WTC11 (cell line): ENCODE measurements around the gene HES4. TPM values are rescaled to one million over a fixed set of nuclear protein-coding genes. Genes with fewer than 3 reads are reported as not detected.
"Not testable (repeated sequence)": the region's sequence is repeated elsewhere in the genome, so short reads cannot be mapped to it uniquely, and the experiment has no call there.

Experiments
- ATAC-seq: fragments of 200-7000 bp; cut with Tn5 transposase; 2 replicates; pipeline ENCODE4 v1.10.0; 2021; ENCODE audit warnings: mild to moderate bottlenecking, moderate library complexity
- CTCF ChIA-PET: fragments of 300-600 bp; sonication (Branson Sonifier 250); formaldehyde crosslinking; loops from one replicate; lab custom pipeline; 2021; ENCODE audit warnings: antibody characterized with exemption; lab: Charles Lee
- POLR2A ChIA-PET: fragments of 350-600 bp; sonication (Branson Sonifier 250); formaldehyde crosslinking; loops from one replicate; lab custom pipeline; 2021; ENCODE audit warnings: antibody characterized with exemption; lab: Charles Lee
- DNase-seq: peaks from one replicate; pipeline ENCODE4 v3.0.0; 2021; ENCODE audit warnings: low spot score
- H3K27ac Mint-ChIP-seq: 2 replicates; pipeline ENCODE4 v1.8.0; 2021; ENCODE audit warnings: mixed read lengths
- H3K27me3 Mint-ChIP-seq: 2 replicates; pipeline ENCODE4 v1.8.0; 2021; ENCODE audit warnings: low read depth, mild to moderate bottlenecking, moderate library complexity, mixed read lengths
- H3K36me3 Mint-ChIP-seq: 2 replicates; pipeline ENCODE4 v1.8.0; 2021; ENCODE audit warnings: mixed read lengths
- H3K4me1 Mint-ChIP-seq: 2 replicates; pipeline ENCODE4 v1.8.0; 2022; ENCODE audit warnings: mixed read lengths
- H3K4me3 Mint-ChIP-seq: 2 replicates; pipeline ENCODE4 v1.8.0; 2021; ENCODE audit warnings: mild to moderate bottlenecking, moderate library complexity, mixed read lengths
- H3K9me3 Mint-ChIP-seq: 2 replicates; pipeline ENCODE4 v1.8.0; 2021; ENCODE audit warnings: mixed read lengths
- CREM ChIP-seq: sonication (generic); formaldehyde crosslinking; IDR thresholded peaks from 2 replicates; pipeline ENCODE4 v1.8.1; 2022; ENCODE audit warnings: mild to moderate bottlenecking, missing genetic modification reagents, moderate library complexity
- ELF4 ChIP-seq: sonication (generic); formaldehyde crosslinking; IDR thresholded peaks from 2 replicates; pipeline ENCODE4 v1.8.1; 2022; ENCODE audit warnings: low read depth, mild to moderate bottlenecking, moderate library complexity, missing genetic modification reagents
- MXD4 ChIP-seq: fragments of 250-450 bp; sonication (Bioruptor Pico); IDR thresholded peaks from 2 replicates; pipeline ENCODE4 v1.8.0; 2021; ENCODE audit warnings: mild to moderate bottlenecking, moderate library complexity, borderline replicate concordance
- MYBL2 ChIP-seq: sonication (generic); formaldehyde crosslinking; IDR thresholded peaks from 2 replicates; pipeline ENCODE4 v1.8.1; 2023; ENCODE audit warnings: mild to moderate bottlenecking, moderate library complexity, missing genetic modification reagents
- NFYB ChIP-seq: sonication (generic); formaldehyde crosslinking; conservative IDR thresholded peaks from 2 replicates; pipeline ENCODE4 v1.8.0; 2022; ENCODE audit warnings: low read depth, missing genetic modification reagents
- OVOL2 ChIP-seq: fragments of 250-450 bp; sonication (Bioruptor Pico); IDR thresholded peaks from 2 replicates; pipeline ENCODE4 v1.9.0; 2021; ENCODE audit warnings: mild to moderate bottlenecking, borderline replicate concordance
- PRRX2 ChIP-seq: fragments of 250-450 bp; sonication (Bioruptor Pico); IDR thresholded peaks from 2 replicates; pipeline ENCODE4 v1.8.0; 2021; ENCODE audit warnings: mild to moderate bottlenecking
- SP1 ChIP-seq: sonication (generic); formaldehyde crosslinking; conservative IDR thresholded peaks from 2 replicates; pipeline ENCODE4 v1.8.1; 2022; ENCODE audit warnings: missing genetic modification reagents
- TP53 ChIP-seq: sonication (generic); formaldehyde crosslinking; IDR thresholded peaks from 2 replicates; pipeline ENCODE4 v1.8.1; 2023; ENCODE audit warnings: mild to moderate bottlenecking, missing genetic modification reagents
- ZNF121 ChIP-seq: sonication (generic); formaldehyde crosslinking; IDR thresholded peaks from 2 replicates; pipeline ENCODE4 v1.8.0; 2023; ENCODE audit warnings: missing genetic modification reagents
- ZNF138 ChIP-seq: sonication (generic); formaldehyde crosslinking; conservative IDR thresholded peaks from 2 replicates; pipeline ENCODE4 v1.8.1; 2022; ENCODE audit warnings: mild to moderate bottlenecking, moderate library complexity, missing genetic modification reagents
- total RNA-seq: library from RNA; stranded (reverse); gene quantifications from 3 replicates; pipeline ENCODE4 v1.2.3, GENCODE V29; 2021
- TF ChIP-seq, protein P1 (sequence below): fragments of 200-600 bp; IDR thresholded peaks from 2 replicates; pipeline ENCODE4 v1.8.0; 2022; ENCODE audit warnings: antibody characterized with exemption
- TF ChIP-seq, protein P2 (sequence below): sonication (generic); formaldehyde crosslinking; IDR thresholded peaks from 2 replicates; pipeline ENCODE4 v1.8.1; 2023; ENCODE audit warnings: mild to moderate bottlenecking, missing genetic modification reagents
- TF ChIP-seq, protein P3 (sequence below): sonication (generic); formaldehyde crosslinking; IDR thresholded peaks from 2 replicates; pipeline ENCODE4 v1.8.1; 2022; ENCODE audit warnings: missing genetic modification reagents, borderline replicate concordance
- TF ChIP-seq, protein P4 (sequence below): sonication (generic); formaldehyde crosslinking; conservative IDR thresholded peaks from 2 replicates; pipeline ENCODE4 v1.8.1; 2023; ENCODE audit warnings: mild to moderate bottlenecking, low read depth, missing genetic modification reagents, moderate library complexity
- TF ChIP-seq, protein P5 (sequence below): sonication (generic); formaldehyde crosslinking; IDR thresholded peaks from 2 replicates; pipeline ENCODE4 v1.8.0; 2022; ENCODE audit warnings: mild to moderate bottlenecking, missing genetic modification reagents

HES4 gene
- total RNA-seq, 1 experiment from 2014 or later: 4.5 TPM

DNA sequence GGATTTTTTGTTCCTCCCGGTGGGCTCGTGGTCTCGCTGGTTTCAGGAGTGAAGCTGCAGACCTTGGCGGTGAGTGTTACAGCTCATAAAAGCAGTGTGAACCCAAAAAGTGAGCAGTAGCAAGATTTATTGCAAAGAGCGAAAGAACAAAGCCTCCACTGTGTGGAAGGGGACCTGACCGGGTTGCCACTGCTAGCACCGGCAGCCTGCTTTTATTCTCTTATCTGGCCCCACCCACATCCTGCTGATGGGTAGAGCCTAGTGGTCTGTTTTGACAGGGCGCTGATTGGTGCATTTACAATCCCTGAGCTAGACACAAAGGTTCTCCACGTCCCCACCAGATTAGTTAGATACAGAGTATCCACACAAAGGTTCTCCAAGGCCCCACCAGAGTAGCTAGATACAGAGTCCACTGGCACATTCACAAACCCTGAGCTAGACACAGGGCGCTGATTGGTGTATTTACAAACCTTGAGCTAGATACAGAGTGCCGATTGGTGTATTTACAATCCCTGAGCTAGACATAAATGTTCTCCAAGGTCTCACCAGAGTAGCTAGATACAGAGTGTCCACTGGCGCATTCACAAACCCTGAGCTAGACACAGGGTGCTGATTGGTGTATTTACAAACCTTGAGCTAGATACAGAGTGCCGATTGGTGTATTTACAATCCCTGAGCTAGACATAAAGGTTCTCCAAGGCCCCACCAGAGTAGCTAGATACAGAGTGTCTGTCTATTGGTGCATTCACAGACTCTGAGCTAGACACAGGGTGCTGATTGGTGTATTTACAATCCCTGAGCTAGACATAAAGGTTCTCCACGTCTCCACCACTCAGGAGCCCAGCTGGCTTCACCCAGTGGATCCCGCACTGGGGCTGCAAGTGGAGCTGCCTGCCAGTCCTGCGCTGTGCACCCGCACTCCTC is 17.8 kb upstream of the HES4 start:
- H3K4me3 Mint-ChIP-seq, POLR2A ChIA-PET, ATAC-seq, H3K9me3 Mint-ChIP-seq, DNase-seq, H3K36me3 Mint-ChIP-seq: not testable (repeated sequence)
- Mint-ChIP-seq H3K27ac (peak overlapping the region; percentile 64), H3K4me1 (peaks cover 41% of the 10 kb centered on the region), H3K27me3 (peaks cover 25% of the 10 kb centered on the region)
- CTCF ChIA-PET: interaction anchor here (0.9 to 5.8 kb wide), 6 partner anchors 15 to 46 kb away, joined by 3 to 47 read pairs (median 6); no protein-coding TSS in a partner anchor
- TF ChIP-seq NFYB (CRISPR knock-in tag): peak; percentile 6

DNA sequence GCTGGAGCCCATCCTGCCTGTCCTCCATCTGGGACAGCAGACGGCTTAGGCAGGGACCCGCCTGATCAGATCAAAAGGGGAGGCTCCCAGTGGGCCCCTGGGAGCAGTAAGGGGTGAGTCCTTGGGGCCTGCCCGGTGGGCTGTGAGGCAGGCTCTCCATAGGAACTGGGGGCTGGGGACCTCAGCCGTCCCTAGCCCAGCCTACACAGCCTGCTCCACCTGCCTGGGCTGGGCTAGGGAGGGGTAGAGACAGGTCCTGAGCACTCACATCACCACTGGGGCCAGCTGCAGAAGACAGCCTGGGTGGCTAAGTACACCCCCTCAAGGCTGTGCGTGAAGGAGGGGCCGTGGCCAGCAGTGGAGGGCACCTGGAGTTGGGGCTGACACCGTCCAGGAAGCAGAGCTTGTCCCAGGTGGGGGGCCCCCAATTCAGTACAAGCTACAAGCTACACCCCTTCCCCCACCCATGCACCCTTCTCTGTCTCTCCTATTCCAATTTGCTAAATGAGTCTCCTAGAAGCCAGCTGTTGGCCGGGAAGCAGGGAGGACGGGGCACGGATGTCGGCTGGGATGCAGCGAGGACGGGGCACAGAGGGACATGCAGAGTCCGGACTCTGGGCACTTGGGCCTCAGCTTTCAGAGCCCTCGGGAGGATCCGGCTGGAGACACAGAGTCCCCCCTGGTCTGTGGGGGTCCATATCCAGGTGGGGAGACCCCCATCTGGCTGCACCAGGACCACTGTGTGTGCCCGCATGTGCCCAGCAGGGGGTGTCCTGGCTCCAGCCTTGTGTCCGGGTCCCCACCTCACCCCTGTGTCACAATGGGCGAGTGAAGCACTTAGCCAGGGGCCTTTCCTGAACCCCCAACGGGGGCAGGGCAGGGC is 15.1 kb upstream of the HES4 start:
- POLR2A ChIA-PET: interaction anchor here (1.0 to 2.7 kb wide), 5 partner anchors 9 to 295 kb away, joined by 3 to 10 read pairs (median 8); no protein-coding TSS in a partner anchor
- DNase-seq: peak; percentile 61
- CTCF ChIA-PET: interaction anchor here (0.9 to 3.6 kb wide), 8 partner anchors 9 to 216 kb away, joined by 3 to 36 read pairs (median 8); partner anchors contain the start of gene PERM1
- Mint-ChIP-seq H3K4me1 (peaks cover 29% of the 10 kb centered on the region), H3K9me3 (peaks cover 8% of the 10 kb centered on the region), H3K36me3 (no peaks in the 10 kb centered on the region), H3K27ac (0 out of 2 replicates have a peak overlapping the region, but pooled peaks have one; percentile 95), H3K4me3 (no peak overlapping the region), H3K27me3 (peaks cover 33% of the 10 kb centered on the region)
- ATAC-seq: no peak
- TF ChIP-seq, protein P1, sequence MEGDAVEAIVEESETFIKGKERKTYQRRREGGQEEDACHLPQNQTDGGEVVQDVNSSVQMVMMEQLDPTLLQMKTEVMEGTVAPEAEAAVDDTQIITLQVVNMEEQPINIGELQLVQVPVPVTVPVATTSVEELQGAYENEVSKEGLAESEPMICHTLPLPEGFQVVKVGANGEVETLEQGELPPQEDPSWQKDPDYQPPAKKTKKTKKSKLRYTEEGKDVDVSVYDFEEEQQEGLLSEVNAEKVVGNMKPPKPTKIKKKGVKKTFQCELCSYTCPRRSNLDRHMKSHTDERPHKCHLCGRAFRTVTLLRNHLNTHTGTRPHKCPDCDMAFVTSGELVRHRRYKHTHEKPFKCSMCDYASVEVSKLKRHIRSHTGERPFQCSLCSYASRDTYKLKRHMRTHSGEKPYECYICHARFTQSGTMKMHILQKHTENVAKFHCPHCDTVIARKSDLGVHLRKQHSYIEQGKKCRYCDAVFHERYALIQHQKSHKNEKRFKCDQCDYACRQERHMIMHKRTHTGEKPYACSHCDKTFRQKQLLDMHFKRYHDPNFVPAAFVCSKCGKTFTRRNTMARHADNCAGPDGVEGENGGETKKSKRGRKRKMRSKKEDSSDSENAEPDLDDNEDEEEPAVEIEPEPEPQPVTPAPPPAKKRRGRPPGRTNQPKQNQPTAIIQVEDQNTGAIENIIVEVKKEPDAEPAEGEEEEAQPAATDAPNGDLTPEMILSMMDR: 0 out of 2 replicates have a peak, but pooled peaks have one; percentile 10
- TF ChIP-seq ZNF121 (CRISPR knock-in tag): no peak

DNA sequence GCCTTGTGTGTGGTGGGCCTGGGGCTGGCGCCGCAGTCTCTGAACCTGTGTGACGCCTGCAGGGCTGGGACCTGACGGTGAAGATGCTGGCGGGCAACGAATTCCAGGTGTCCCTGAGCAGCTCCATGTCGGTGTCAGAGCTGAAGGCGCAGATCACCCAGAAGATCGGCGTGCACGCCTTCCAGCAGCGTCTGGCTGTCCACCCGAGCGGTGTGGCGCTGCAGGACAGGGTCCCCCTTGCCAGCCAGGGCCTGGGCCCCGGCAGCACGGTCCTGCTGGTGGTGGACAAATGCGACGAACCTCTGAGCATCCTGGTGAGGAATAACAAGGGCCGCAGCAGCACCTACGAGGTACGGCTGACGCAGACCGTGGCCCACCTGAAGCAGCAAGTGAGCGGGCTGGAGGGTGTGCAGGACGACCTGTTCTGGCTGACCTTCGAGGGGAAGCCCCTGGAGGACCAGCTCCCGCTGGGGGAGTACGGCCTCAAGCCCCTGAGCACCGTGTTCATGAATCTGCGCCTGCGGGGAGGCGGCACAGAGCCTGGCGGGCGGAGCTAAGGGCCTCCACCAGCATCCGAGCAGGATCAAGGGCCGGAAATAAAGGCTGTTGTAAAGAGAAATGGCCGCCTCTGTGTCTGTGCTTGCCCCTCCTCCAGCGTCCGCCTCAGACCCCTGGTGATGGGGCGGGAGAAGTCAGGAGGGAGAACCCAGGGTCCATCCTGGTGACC is 14.2 kb upstream of the HES4 start:
- DNase-seq (no peak), ATAC-seq (peak; percentile 25)
- Mint-ChIP-seq H3K36me3 (no peaks in the 10 kb centered on the region), H3K27me3 (peaks cover 41% of the 10 kb centered on the region), H3K27ac (peak overlapping the region; percentile 95; the same call in 1 of the 2 replicates), H3K4me3 (peak overlapping the region; percentile 78), H3K4me1 (peaks cover 29% of the 10 kb centered on the region), H3K9me3 (peaks cover 8% of the 10 kb centered on the region)
- CTCF ChIA-PET: interaction anchor here (0.7 to 3.6 kb wide), 15 partner anchors 9 to 236 kb away, joined by 3 to 36 read pairs (median 4); partner anchors contain the start of genes HES4 and PERM1
- POLR2A ChIA-PET: interaction anchor here (0.9 to 2.7 kb wide), 8 partner anchors 8 to 296 kb away, joined by 3 to 10 read pairs (median 4); no protein-coding TSS in a partner anchor
- TF ChIP-seq TP53 (CRISPR knock-in tag) (no peak), MXD4 (no peak), PRRX2 (CRISPR knock-in tag) (no peak), SP1 (CRISPR knock-in tag) (no peak), OVOL2 (CRISPR knock-in tag) (no peak), CREM (CRISPR knock-in tag) (no peak), ZNF138 (CRISPR knock-in tag) (no peak), MYBL2 (CRISPR knock-in tag) (no peak), ELF4 (CRISPR knock-in tag) (no peak)
- TF ChIP-seq, protein P2, sequence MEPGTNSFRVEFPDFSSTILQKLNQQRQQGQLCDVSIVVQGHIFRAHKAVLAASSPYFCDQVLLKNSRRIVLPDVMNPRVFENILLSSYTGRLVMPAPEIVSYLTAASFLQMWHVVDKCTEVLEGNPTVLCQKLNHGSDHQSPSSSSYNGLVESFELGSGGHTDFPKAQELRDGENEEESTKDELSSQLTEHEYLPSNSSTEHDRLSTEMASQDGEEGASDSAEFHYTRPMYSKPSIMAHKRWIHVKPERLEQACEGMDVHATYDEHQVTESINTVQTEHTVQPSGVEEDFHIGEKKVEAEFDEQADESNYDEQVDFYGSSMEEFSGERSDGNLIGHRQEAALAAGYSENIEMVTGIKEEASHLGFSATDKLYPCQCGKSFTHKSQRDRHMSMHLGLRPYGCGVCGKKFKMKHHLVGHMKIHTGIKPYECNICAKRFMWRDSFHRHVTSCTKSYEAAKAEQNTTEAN (CRISPR knock-in tag): no peak
- TF ChIP-seq, protein P3, sequence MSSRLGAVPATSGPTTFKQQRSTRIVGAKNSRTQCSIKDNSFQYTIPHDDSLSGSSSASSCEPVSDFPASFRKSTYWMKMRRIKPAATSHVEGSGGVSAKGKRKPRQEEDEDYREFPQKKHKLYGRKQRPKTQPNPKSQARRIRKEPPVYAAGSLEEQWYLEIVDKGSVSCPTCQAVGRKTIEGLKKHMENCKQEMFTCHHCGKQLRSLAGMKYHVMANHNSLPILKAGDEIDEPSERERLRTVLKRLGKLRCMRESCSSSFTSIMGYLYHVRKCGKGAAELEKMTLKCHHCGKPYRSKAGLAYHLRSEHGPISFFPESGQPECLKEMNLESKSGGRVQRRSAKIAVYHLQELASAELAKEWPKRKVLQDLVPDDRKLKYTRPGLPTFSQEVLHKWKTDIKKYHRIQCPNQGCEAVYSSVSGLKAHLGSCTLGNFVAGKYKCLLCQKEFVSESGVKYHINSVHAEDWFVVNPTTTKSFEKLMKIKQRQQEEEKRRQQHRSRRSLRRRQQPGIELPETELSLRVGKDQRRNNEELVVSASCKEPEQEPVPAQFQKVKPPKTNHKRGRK: no peak
- TF ChIP-seq, protein P4, sequence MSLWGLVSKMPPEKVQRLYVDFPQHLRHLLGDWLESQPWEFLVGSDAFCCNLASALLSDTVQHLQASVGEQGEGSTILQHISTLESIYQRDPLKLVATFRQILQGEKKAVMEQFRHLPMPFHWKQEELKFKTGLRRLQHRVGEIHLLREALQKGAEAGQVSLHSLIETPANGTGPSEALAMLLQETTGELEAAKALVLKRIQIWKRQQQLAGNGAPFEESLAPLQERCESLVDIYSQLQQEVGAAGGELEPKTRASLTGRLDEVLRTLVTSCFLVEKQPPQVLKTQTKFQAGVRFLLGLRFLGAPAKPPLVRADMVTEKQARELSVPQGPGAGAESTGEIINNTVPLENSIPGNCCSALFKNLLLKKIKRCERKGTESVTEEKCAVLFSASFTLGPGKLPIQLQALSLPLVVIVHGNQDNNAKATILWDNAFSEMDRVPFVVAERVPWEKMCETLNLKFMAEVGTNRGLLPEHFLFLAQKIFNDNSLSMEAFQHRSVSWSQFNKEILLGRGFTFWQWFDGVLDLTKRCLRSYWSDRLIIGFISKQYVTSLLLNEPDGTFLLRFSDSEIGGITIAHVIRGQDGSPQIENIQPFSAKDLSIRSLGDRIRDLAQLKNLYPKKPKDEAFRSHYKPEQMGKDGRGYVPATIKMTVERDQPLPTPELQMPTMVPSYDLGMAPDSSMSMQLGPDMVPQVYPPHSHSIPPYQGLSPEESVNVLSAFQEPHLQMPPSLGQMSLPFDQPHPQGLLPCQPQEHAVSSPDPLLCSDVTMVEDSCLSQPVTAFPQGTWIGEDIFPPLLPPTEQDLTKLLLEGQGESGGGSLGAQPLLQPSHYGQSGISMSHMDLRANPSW: no peak
- TF ChIP-seq, protein P5, sequence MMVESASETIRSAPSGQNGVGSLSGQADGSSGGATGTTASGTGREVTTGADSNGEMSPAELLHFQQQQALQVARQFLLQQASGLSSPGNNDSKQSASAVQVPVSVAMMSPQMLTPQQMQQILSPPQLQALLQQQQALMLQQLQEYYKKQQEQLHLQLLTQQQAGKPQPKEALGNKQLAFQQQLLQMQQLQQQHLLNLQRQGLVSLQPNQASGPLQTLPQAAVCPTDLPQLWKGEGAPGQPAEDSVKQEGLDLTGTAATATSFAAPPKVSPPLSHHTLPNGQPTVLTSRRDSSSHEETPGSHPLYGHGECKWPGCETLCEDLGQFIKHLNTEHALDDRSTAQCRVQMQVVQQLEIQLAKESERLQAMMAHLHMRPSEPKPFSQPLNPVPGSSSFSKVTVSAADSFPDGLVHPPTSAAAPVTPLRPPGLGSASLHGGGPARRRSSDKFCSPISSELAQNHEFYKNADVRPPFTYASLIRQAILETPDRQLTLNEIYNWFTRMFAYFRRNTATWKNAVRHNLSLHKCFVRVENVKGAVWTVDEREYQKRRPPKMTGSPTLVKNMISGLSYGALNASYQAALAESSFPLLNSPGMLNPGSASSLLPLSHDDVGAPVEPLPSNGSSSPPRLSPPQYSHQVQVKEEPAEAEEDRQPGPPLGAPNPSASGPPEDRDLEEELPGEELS (CRISPR knock-in tag): no peak
